Measurements from ENCODE around the gene RAP2A. TPM values are rescaled to one million over a fixed set of nuclear protein-coding genes. Genes with fewer than 3 reads are reported as not detected.

RAP2A gene
- total and polyA plus RNA-seq, 11 donors: 3.9 to 34.8 (median 23.2) TPM

DNA sequence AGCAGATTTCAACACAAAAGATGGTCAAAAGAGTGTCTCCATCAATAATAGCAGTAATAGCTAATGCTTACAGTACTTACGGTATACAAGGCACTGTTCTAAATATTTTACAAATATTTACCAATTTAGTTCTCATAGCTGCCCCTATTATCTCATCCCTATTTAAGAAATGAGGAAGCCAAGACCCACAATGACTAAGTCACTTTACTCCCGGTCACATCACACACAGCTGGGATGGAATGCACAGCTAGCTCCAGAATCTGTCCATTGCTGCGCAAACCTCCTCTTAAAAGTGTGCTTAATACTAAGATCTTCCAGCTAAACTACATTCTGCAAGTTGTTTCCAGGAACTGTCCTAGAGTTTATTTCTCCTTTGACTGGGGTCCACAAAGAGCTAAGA, 63.4 kb downstream of the RAP2A start:
- Histone ChIP-seq H3K4me3 (no peak overlapping the region), H3K9me3 (no peaks in the 10 kb centered on the region), H3K4me1 (peaks cover 0 to 5% (median 0%) of the 10 kb centered on the region in 12 donors), H3K27me3 (no peaks in the 10 kb centered on the region), H3K27ac (no peak overlapping the region), H3K36me3 (no peaks in the 10 kb centered on the region)
- intact Hi-C loops (cut with DNase I): no loop called here
- TF ChIP-seq POLR2A (IDR thresholded peaks at IDR 0.05) (no peak), CTCF (IDR thresholded peaks at IDR 0.05) (no peak)
- ATAC-seq: no peak
- WGBS, 4 donors: 88 to 90% (median 89%) methylated on average over 3 of the region's 3 CpGs
- no peak for DNase-seq

GRCh38 chr13:97498419-97498818, 64.5 kb downstream of the RAP2A start:
- intact Hi-C loops (cut with DNase I): no loop called here
- Histone ChIP-seq H3K27me3 (no peaks in the 10 kb centered on the region), H3K9me3 (no peaks in the 10 kb centered on the region), H3K36me3 (no peaks in the 10 kb centered on the region), H3K27ac (no peak overlapping the region), H3K4me3 (no peak overlapping the region), H3K4me1 (peaks cover 0 to 10% (median 0%) of the 10 kb centered on the region in 12 donors)
- DNase-seq (no peak), ATAC-seq (no peak)
- 68 to 80% (median 75%) methylated on average over 1 of the region's 1 CpG for WGBS, 4 donors
- TF ChIP-seq POLR2A (IDR thresholded peaks at IDR 0.05) (no peak), CTCF (IDR thresholded peaks at IDR 0.05) (no peak)

- DNase-seq (no peak), ATAC-seq (no peak)
- H3K27me3 ChIP-seq: no peaks in the 10 kb centered on the region
- no peak for TF ChIP-seq CTCF (IDR thresholded peaks at IDR 0.05)
- TF ChIP-seq POLR2A (IDR thresholded peaks at IDR 0.05): no peak
- H3K36me3 ChIP-seq: no peaks in the 10 kb centered on the region
- H3K9me3 ChIP-seq: no peaks in the 10 kb centered on the region
- intact Hi-C loops (cut with DNase I): no loop called here
- WGBS, 4 donors: 88 to 96% (median 95%) methylated on average over 4 of the region's 4 CpGs
- H3K4me1 ChIP-seq: peaks cover 0 to 10% (median 0%) of the 10 kb centered on the region in 12 donors
- H3K27ac ChIP-seq: no peak overlapping the region
- no peak overlapping the region for H3K4me3 ChIP-seq
These were observed 65.2 kb downstream of the RAP2A start for GRCh38 chr13:97499181-97499580.

GRCh38 chr13:97502181-97502580, 68.2 kb downstream of the RAP2A start:
- no peak overlapping the region for H3K4me3 ChIP-seq
- intact Hi-C loops (cut with DNase I): no loop called here
- TF ChIP-seq CTCF (IDR thresholded peaks at IDR 0.05) (no peak), POLR2A (IDR thresholded peaks at IDR 0.05) (no peak)
- no peaks in the 10 kb centered on the region for H3K27me3 ChIP-seq
- H3K27ac ChIP-seq: peak overlapping the region in 2 of 12 donors; percentile 20 to 24
- no peaks in the 10 kb centered on the region for H3K36me3 ChIP-seq
- 49 to 69% (median 56%) methylated on average over 4 of the region's 4 CpGs for WGBS, 4 donors
- H3K4me1 ChIP-seq: peaks cover 0 to 10% (median 0%) of the 10 kb centered on the region in 12 donors
- H3K9me3 ChIP-seq: no peaks in the 10 kb centered on the region
- peak; percentile 65 to 79 (median 77) for ATAC-seq
- peak in 4 of 5 donors; percentile 28 to 40 (median 36) for DNase-seq
